Loucy (cell line): Measurements from ENCODE around the gene PPP3CA.

ENCODE experiments used
- EZH2phosphoT487 ChIP-seq: fragments of 200-600 bp; IDR thresholded peaks from 2 replicates; pipeline ENCODE4 v1.6.1; 2018; ENCODE audit warnings: antibody characterized with exemption, mild to moderate bottlenecking, moderate library complexity, borderline replicate concordance
- TF ChIP-seq, protein P1 (sequence below): fragments of 200-600 bp; sonication (generic); conservative IDR thresholded peaks from 2 replicates; pipeline ENCODE4 v1.5.1; 2014; ENCODE audit warnings: mild to moderate bottlenecking, antibody characterized with exemption, low read length

DNA sequence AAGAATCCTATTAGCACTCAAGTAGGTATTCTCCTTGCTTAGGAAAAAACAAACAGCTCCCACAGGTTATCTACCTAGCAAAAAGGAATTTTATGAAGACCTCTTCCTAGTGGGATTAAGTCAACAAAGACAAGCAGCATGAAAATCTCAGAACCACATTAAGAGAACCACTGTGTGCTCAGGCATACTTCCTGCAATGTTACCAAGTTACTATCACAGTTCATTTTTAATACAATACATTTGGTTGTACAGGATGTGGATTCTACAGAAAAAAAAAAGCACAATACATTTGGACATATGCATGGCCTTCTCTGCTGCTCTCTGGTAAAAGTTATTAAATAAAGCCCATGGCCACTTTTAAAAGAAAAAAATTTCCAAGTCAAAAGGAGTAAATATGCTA is 193.7 kb downstream of the PPP3CA start:
- TF ChIP-seq, protein P1, sequence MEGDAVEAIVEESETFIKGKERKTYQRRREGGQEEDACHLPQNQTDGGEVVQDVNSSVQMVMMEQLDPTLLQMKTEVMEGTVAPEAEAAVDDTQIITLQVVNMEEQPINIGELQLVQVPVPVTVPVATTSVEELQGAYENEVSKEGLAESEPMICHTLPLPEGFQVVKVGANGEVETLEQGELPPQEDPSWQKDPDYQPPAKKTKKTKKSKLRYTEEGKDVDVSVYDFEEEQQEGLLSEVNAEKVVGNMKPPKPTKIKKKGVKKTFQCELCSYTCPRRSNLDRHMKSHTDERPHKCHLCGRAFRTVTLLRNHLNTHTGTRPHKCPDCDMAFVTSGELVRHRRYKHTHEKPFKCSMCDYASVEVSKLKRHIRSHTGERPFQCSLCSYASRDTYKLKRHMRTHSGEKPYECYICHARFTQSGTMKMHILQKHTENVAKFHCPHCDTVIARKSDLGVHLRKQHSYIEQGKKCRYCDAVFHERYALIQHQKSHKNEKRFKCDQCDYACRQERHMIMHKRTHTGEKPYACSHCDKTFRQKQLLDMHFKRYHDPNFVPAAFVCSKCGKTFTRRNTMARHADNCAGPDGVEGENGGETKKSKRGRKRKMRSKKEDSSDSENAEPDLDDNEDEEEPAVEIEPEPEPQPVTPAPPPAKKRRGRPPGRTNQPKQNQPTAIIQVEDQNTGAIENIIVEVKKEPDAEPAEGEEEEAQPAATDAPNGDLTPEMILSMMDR = no peak
- no peak for TF ChIP-seq EZH2phosphoT487
